ENCODE results near the gene BDH2. TPM values are rescaled to one million over a fixed set of nuclear protein-coding genes. Genes with fewer than 3 reads are reported as not detected.

BDH2 gene
- total and polyA plus RNA-seq, 2 of the 4 experiments (the other 2 are of a cell fraction), result 49.7 to 52.2 TPM

GRCh38 chr4:103074744-103075434 lies 24.7 kb downstream of the BDH2 start (continued):
- no peak for TF ChIP-seq MXI1 (IDR thresholded peaks at IDR 0.05; ENCODE audit: borderline replicate concordance, low read depth, low read length)

GRCh38 chr4:103073792-103074438 lies 25.7 kb downstream of the BDH2 start:
- H2AK5ac ChIP-seq (ENCODE audit: low read depth, low read length), result no peak overlapping the region
- no peak overlapping the region for H3K4me2 ChIP-seq (ENCODE audit: low read depth, low read length)
- no peak overlapping the region for H3K4me3 ChIP-seq (ENCODE audit: insufficient read depth, low read depth, low read length)
- no peak overlapping the region for H3K4ac ChIP-seq (ENCODE audit: low read depth, low read length)
- no peaks in the 10 kb centered on the region for H3K27me3 ChIP-seq (ENCODE audit: control insufficient read depth, insufficient read depth, low read length)
- H2BK5ac ChIP-seq (ENCODE audit: low read depth, low read length, poor library complexity, severe bottlenecking), result no peak overlapping the region
- CTCF ChIA-PET, result no interaction called here
- H3K23ac ChIP-seq (ENCODE audit: low read depth, low read length), result no peak overlapping the region
- dilution Hi-C loops (cut with HindIII; ENCODE audit: low sequenced_read_pairs, unreplicated experiment), result no loop called here
- in situ Hi-C loops (cut with MboI; ENCODE audit: low sequenced_read_pairs), result no loop called here
- H3K79me1 ChIP-seq (ENCODE audit: low read depth in 1 of 2, low read length in 2 of 2), result peaks cover 16 to 20% of the 10 kb centered on the region in 2 experiments
- H3K9me1 ChIP-seq (ENCODE audit: insufficient read depth, low read length), result peaks cover 6% of the 10 kb centered on the region; the same call in 1 of the 2 replicates
- intact Hi-C loops (cut with micrococcal nuclease), result no loop called here
- ATAC-seq (ENCODE audit: low read depth) (no peak), DNase-seq (no peak)
- no peak overlapping the region for H2AFZ ChIP-seq (replicated peaks; ENCODE audit: low read length, poor library complexity)
- H2BK120ac ChIP-seq (ENCODE audit: low read depth, low read length), result no peak overlapping the region
- no peak overlapping the region for H3K18ac ChIP-seq (ENCODE audit: low read depth, low read length)
- POLR2A ChIA-PET (ENCODE audit: unreplicated experiment), result no interaction called here
- no peaks in the 10 kb centered on the region for H3K36me3 ChIP-seq (ENCODE audit: control insufficient read depth, insufficient read depth, low read length)
- H2AK9ac ChIP-seq (replicated peaks; ENCODE audit: low read depth, low read length, poor library complexity), result no peak overlapping the region
- H4K5ac ChIP-seq (ENCODE audit: low read depth, low read length), result no peak overlapping the region
- no peak overlapping the region for H3K9ac ChIP-seq (ENCODE audit: low read depth, low read length)
- no peak overlapping the region for H4K8ac ChIP-seq (ENCODE audit: low read depth in 2 of 2, low read length in 2 of 2)
- no peak overlapping the region for H2BK15ac ChIP-seq (ENCODE audit: low read depth, low read length)
- peaks cover 2% of the 10 kb centered on the region; the same call in 1 of the 2 replicates for H3K4me1 ChIP-seq (ENCODE audit: control insufficient read depth, insufficient read depth, low read length)
- no CpG with 5 or more reads among the region's 2 CpGs for WGBS, 2 experiments (ENCODE audit: extremely low coverage in 2 of 2, insufficient read length in 1 of 2)
- no peak overlapping the region for H3K56ac ChIP-seq (ENCODE audit: extremely low read depth, insufficient read depth, low read length)
- no peaks in the 10 kb centered on the region for H3K9me3 ChIP-seq (ENCODE audit: control insufficient read depth, insufficient read depth, low read length)
- H2BK20ac ChIP-seq (ENCODE audit: low read depth, low read length), result no peak overlapping the region
- H4K91ac ChIP-seq (ENCODE audit: insufficient read depth, low read depth, low read length), result no peak overlapping the region
- H4K20me1 ChIP-seq (ENCODE audit: insufficient read depth, low read length), result no peaks in the 10 kb centered on the region
- TF ChIP-seq USF2 (IDR thresholded peaks at IDR 0.05; ENCODE audit: low read depth, low read length), result no peak
- TF ChIP-seq SMC3 (IDR thresholded peaks at IDR 0.05; ENCODE audit: low read depth, low read length), result no peak
- TF ChIP-seq FOS (IDR thresholded peaks at IDR 0.05; ENCODE audit: low read depth, low read length), result no peak
- no peak for TF ChIP-seq POLR2A (IDR thresholded peaks at IDR 0.05; ENCODE audit: low read depth, low read length)
- no TSS peak for BruUV-seq (replicated peaks)
- no peak overlapping the region for H3K27ac ChIP-seq (ENCODE audit: insufficient read depth, low read length)
- no peak overlapping the region for H3K14ac ChIP-seq (replicated peaks; ENCODE audit: low read depth, low read length)

Measured in IMR-90 (cell line).